SU-DHL-6 (cell line): Measurements from ENCODE around the gene RASA2.

Source experiments
- H2AFZ ChIP-seq: fragments of 200-600 bp; sonication (generic); 2 replicates; pipeline ENCODE4 v1.6.1; 2014; ENCODE audit warnings: low read depth, mild to moderate bottlenecking, moderate library complexity, mixed read lengths, antibody characterized with exemption, low read length; ENCODE audit not compliant: severe bottlenecking
- H3F3A ChIP-seq: fragments of 200-600 bp; shearing (Covaris generic); 2 replicates; pipeline ENCODE4 v1.6.0; 2016; ENCODE audit warnings: antibody characterized with exemption, mild to moderate bottlenecking; ENCODE audit not compliant: insufficient read depth
- H3K27ac ChIP-seq: fragments of 200-600 bp; sonication (generic); 2 replicates; pipeline ENCODE4 v1.5.1; 2016; ENCODE audit warnings: low read depth, mild to moderate bottlenecking, low read length, moderate library complexity, mixed read lengths
- H3K27me3 ChIP-seq: fragments of 200-600 bp; sonication (generic), shearing (Covaris generic); 2 replicates; pipeline ENCODE4 v1.6.0; 2014; ENCODE audit warnings: mild to moderate bottlenecking, low read length
- H3K36me3 ChIP-seq: fragments of 200-600 bp; sonication (generic); 2 replicates; pipeline ENCODE4 v1.6.1; 2014; ENCODE audit warnings: mild to moderate bottlenecking, low read length, mixed read lengths
- H3K4me2 ChIP-seq: fragments of 300-600, 200-600 bp; shearing (Covaris generic), sonication (generic); 2 replicates; pipeline ENCODE4 v1.6.0; 2014; ENCODE audit warnings: low read length, low read depth, mild to moderate bottlenecking; ENCODE audit not compliant: poor library complexity, severe bottlenecking
- H3K4me3 ChIP-seq: fragments of 200-600 bp; sonication (generic); 2 replicates; pipeline ENCODE4 v1.5.1; 2014; ENCODE audit warnings: antibody characterized with exemption, low read length, mild to moderate bottlenecking, mixed read lengths; ENCODE audit not compliant: insufficient read depth, poor library complexity, severe bottlenecking
- H3K79me2 ChIP-seq: fragments of 200-600 bp; sonication (generic); 2 replicates; pipeline ENCODE4 v1.6.1; 2014; ENCODE audit warnings: mild to moderate bottlenecking, low read length, moderate library complexity; ENCODE audit not compliant: insufficient read depth
- H3K9ac ChIP-seq: fragments of 200-600 bp; sonication (generic); 2 replicates; pipeline ENCODE4 v1.7.0; 2014; ENCODE audit warnings: mild to moderate bottlenecking, low read length
- H3K9me2 ChIP-seq: fragments of 200-600 bp; sonication (generic); replicated peaks from 2 replicates; pipeline ENCODE4 v1.6.1; 2014; ENCODE audit warnings: low read length; ENCODE audit not compliant: insufficient read depth
- H3K9me3 ChIP-seq: fragments of 200-600 bp; sonication (generic); 2 replicates; pipeline ENCODE4 v1.6.1; 2014; ENCODE audit warnings: low read length, mixed read lengths; ENCODE audit not compliant: insufficient read depth
- H4K20me1 ChIP-seq: fragments of 200-600 bp; sonication (generic); 2 replicates; pipeline ENCODE4 v1.6.1; 2014; ENCODE audit warnings: low read depth, mild to moderate bottlenecking, antibody characterized with exemption, low read length, moderate library complexity, mixed read lengths
- CTCF ChIP-seq: fragments of 200-600 bp; sonication (generic); IDR thresholded peaks from one replicate; pipeline ENCODE4 v1.5.1; 2017; ENCODE audit warnings: antibody characterized with exemption, mild to moderate bottlenecking, low read length, moderate library complexity; ENCODE audit not compliant: insufficient read depth, poor library complexity, severe bottlenecking
- EZH2phosphoT487 ChIP-seq: fragments of 200-600 bp; sonication (generic), shearing (Covaris generic); conservative IDR thresholded peaks from 2 replicates; pipeline ENCODE4 v1.6.1; 2018; ENCODE audit warnings: mild to moderate bottlenecking, antibody characterized with exemption, low read length, moderate library complexity, mixed read lengths

RASA2 gene

GRCh38 chr3:141632779-141633374 is 146.1 kb downstream of the RASA2 start:
- no peak overlapping the region for H3K4me2 ChIP-seq
- TF ChIP-seq EZH2phosphoT487 (no peak), CTCF (no peak)

GRCh38 chr3:141642215-141642614 is 155.4 kb downstream of the RASA2 start:
- H3F3A ChIP-seq = no peaks in the 10 kb centered on the region
- no peak for TF ChIP-seq EZH2phosphoT487
- TF ChIP-seq CTCF = no peak
- no peaks in the 10 kb centered on the region for H3K79me2 ChIP-seq
- no peak overlapping the region for H3K4me2 ChIP-seq
- no peaks in the 10 kb centered on the region for H4K20me1 ChIP-seq
- no peak overlapping the region for H3K4me3 ChIP-seq
- no peak overlapping the region for H3K27ac ChIP-seq
- no peaks in the 10 kb centered on the region for H3K27me3 ChIP-seq
- H3K9me2 ChIP-seq = no peaks in the 10 kb centered on the region
- H3K9ac ChIP-seq = no peak overlapping the region
- no peaks in the 10 kb centered on the region for H3K36me3 ChIP-seq
- H2AFZ ChIP-seq = no peak overlapping the region
- H3K9me3 ChIP-seq = no peaks in the 10 kb centered on the region

More at GRCh38 chr3:141632779-141633374, 146.1 kb downstream of the RASA2 start:
- H3K27ac ChIP-seq = no peak overlapping the region
- no peaks in the 10 kb centered on the region for H3K36me3 ChIP-seq
- no peak overlapping the region for H3K4me3 ChIP-seq
- no peaks in the 10 kb centered on the region for H4K20me1 ChIP-seq
- no peaks in the 10 kb centered on the region for H3K9me2 ChIP-seq
- H3K79me2 ChIP-seq = no peaks in the 10 kb centered on the region
- no peak overlapping the region for H3K9ac ChIP-seq
- H2AFZ ChIP-seq = no peak overlapping the region
- H3K27me3 ChIP-seq = no peaks in the 10 kb centered on the region
- no peaks in the 10 kb centered on the region for H3K9me3 ChIP-seq
- no peaks in the 10 kb centered on the region for H3F3A ChIP-seq

DNA sequence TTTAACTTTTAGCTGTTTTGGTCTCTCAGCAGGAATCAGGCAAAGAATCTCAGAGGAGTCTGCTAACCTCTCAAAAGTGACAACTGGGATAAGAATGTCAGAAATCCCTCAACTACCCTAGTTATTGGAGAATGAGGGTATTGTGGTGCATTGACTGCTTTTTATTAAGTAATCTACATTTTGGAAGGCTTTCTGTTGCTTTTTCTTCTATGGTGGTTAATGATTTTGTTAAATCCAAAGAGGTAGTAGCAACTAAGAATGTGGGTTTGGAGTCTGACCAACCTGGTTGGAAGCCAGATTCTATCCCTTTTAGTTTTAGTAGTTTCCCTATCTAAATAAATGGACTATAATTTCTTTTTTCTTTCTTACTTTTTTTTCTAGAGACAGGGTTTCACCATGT is 156.6 kb downstream of the RASA2 start:
- H3K79me2 ChIP-seq = no peaks in the 10 kb centered on the region
- no peaks in the 10 kb centered on the region for H3K27me3 ChIP-seq
- H3K9me3 ChIP-seq = no peaks in the 10 kb centered on the region
- H4K20me1 ChIP-seq = no peaks in the 10 kb centered on the region
- TF ChIP-seq CTCF (no peak), EZH2phosphoT487 (no peak)
- no peak overlapping the region for H3K4me3 ChIP-seq
- no peak overlapping the region for H3K9ac ChIP-seq
- no peaks in the 10 kb centered on the region for H3K9me2 ChIP-seq
- H3K4me2 ChIP-seq = no peak overlapping the region
- no peak overlapping the region for H2AFZ ChIP-seq
- H3F3A ChIP-seq = no peaks in the 10 kb centered on the region
- no peak overlapping the region for H3K27ac ChIP-seq
- no peaks in the 10 kb centered on the region for H3K36me3 ChIP-seq
